OCI-LY1 (cell line): ENCODE data around the gene ZP1.

Experiments used
- H2AFZ ChIP-seq: fragments of 200-600 bp; sonication (generic), shearing (Covaris generic); 2 replicates; pipeline ENCODE4 v1.6.0; 2014; ENCODE audit warnings: antibody characterized with exemption, mild to moderate bottlenecking, low read length
- H3F3A ChIP-seq: fragments of 200-600 bp; sonication (generic), shearing (Covaris generic); 2 replicates; pipeline ENCODE4 v1.6.0; 2014; ENCODE audit warnings: mild to moderate bottlenecking, antibody characterized with exemption, low read length, moderate library complexity; ENCODE audit not compliant: insufficient read depth
- H3K27ac ChIP-seq: fragments of 200-600 bp; sonication (generic); 2 replicates; pipeline ENCODE4 v1.5.1; 2014; ENCODE audit warnings: low read length, mixed run types, mild to moderate bottlenecking, low read depth; ENCODE audit not compliant: poor library complexity, severe bottlenecking
- H3K27me3 ChIP-seq: fragments of 200-600 bp; sonication (generic); 2 replicates; pipeline ENCODE4 v1.6.0; 2014; ENCODE audit warnings: antibody characterized with exemption, mild to moderate bottlenecking, low read length, moderate library complexity; ENCODE audit not compliant: insufficient read depth
- H3K36me3 ChIP-seq: fragments of 200-600 bp; sonication (generic); 2 replicates; pipeline ENCODE4 v1.6.1; 2014; ENCODE audit warnings: mild to moderate bottlenecking, antibody characterized with exemption, low read length, moderate library complexity, mixed read lengths; ENCODE audit not compliant: insufficient read depth
- H3K4me1 ChIP-seq: fragments of 200-600 bp; sonication (generic); 2 replicates; pipeline ENCODE4 v1.5.1; 2014; ENCODE audit warnings: mild to moderate bottlenecking, low read length, moderate library complexity; ENCODE audit not compliant: insufficient read depth, severe bottlenecking
- H3K4me2 ChIP-seq: fragments of 200-600 bp; sonication (generic), shearing (Covaris generic); 2 replicates; pipeline ENCODE4 v1.6.1; 2014; ENCODE audit warnings: low read length
- H3K4me3 ChIP-seq: fragments of 200-600 bp; sonication (generic); 2 replicates; pipeline ENCODE4 v1.5.1; 2014; ENCODE audit warnings: low read length, low read depth, mild to moderate bottlenecking, mixed read lengths; ENCODE audit not compliant: poor library complexity, severe bottlenecking
- H3K79me2 ChIP-seq: fragments of 200-600 bp; shearing (Covaris generic); 2 replicates; pipeline ENCODE4 v1.6.1; 2016; ENCODE audit warnings: mixed run types, low read length, mixed read lengths; ENCODE audit not compliant: insufficient read depth
- H3K9ac ChIP-seq: fragments of 200-600 bp; sonication (generic), shearing (Covaris generic); 2 replicates; pipeline ENCODE4 v1.6.1; 2014; ENCODE audit warnings: mild to moderate bottlenecking, low read length, mixed read lengths
- H3K9me2 ChIP-seq: fragments of 200-600 bp; sonication (generic), shearing (Covaris generic); 2 replicates; pipeline ENCODE4 v1.6.1; 2014; ENCODE audit warnings: low read depth, mild to moderate bottlenecking, low read length, mixed read lengths
- H3K9me3 ChIP-seq: fragments of 200-600 bp; shearing (Covaris generic); 2 replicates; pipeline ENCODE4 v1.6.1; 2014; ENCODE audit warnings: low read length, mixed read lengths
- H4K20me1 ChIP-seq: fragments of 200-600 bp; sonication (generic), shearing (Covaris generic); 2 replicates; pipeline ENCODE4 v1.6.0; 2016; ENCODE audit warnings: mild to moderate bottlenecking, low read length; ENCODE audit not compliant: insufficient read depth
- CTCF ChIP-seq: fragments of 200-600 bp; sonication (generic), shearing (Covaris generic); IDR thresholded peaks from 2 replicates; pipeline ENCODE4 v1.5.1; 2017; ENCODE audit warnings: mild to moderate bottlenecking, antibody characterized with exemption, low read length, moderate library complexity, mixed read lengths
- EZH2 ChIP-seq: fragments of 200-600 bp; sonication (generic), shearing (Covaris generic); IDR thresholded peaks from 2 replicates; pipeline ENCODE4 v1.8.0; 2017; ENCODE audit warnings: borderline replicate concordance, mixed run types, mild to moderate bottlenecking, antibody characterized with exemption, low read length, moderate library complexity, mixed read lengths

ZP1 gene

DNA sequence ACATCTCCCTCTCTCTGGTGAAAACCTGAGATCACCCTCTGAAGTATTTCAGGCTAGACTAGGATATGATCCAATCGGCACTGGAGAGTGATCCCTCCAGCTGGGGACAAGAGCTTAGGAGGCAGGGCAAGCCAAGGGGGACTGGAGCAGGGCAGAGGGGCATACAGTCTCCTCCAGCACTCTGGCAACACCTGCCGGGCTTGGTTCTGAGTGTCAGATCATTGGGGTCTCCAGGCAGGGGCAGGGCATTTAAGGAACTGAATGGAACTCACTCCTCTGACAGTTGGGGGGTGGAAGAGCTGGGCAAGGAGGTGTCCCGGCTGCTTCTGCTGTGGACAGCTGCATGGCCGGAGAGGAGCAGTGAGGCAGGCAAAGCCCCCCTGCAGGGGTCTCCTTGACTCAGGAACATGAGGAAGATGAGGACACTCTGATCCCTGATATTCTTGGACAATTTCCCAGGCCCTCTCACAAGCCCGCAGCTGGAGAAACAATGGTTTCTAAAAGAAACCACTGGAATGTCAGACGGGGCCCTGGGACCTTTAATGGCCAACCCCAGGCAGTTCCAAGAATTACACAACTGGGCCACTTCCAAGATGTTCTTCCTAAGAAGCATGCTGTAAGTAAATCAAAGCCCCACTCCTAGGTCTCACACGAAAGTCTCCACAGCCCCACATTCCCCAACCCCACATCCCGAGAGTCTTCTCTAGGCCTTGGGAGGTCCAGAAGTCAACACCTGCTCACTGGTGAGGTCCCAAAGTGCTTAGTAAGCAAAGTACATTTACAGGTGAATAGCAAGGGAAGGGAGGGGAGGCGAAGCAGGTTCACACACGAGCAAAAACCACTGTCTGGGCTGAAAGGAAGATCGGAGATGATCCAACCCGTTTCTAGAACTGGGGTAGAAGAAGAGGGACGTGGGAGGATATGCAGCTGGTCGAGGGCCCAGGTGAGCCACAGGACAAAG, 26.6 kb upstream of the ZP1 start:
- TF ChIP-seq EZH2 = no peak
- TF ChIP-seq CTCF = no peak
- Histone ChIP-seq H3K4me1 (peaks cover 33% of the 10 kb centered on the region), H3K27me3 (no peaks in the 10 kb centered on the region), H4K20me1 (no peaks in the 10 kb centered on the region), H2AFZ (peak overlapping the region; percentile 53; the same call in 1 of the 2 replicates), H3K9ac (no peak overlapping the region; the same call in 1 of the 2 replicates), H3K79me2 (peaks cover 26% of the 10 kb centered on the region), H3F3A (no peaks in the 10 kb centered on the region), H3K9me2 (no peaks in the 10 kb centered on the region), H3K4me3 (peak overlapping the region; percentile 71), H3K27ac (no peak overlapping the region), H3K9me3 (no peaks in the 10 kb centered on the region), H3K4me2 (peak overlapping the region; percentile 79), H3K36me3 (peaks cover 8% of the 10 kb centered on the region; the same call in 1 of the 2 replicates)

DNA sequence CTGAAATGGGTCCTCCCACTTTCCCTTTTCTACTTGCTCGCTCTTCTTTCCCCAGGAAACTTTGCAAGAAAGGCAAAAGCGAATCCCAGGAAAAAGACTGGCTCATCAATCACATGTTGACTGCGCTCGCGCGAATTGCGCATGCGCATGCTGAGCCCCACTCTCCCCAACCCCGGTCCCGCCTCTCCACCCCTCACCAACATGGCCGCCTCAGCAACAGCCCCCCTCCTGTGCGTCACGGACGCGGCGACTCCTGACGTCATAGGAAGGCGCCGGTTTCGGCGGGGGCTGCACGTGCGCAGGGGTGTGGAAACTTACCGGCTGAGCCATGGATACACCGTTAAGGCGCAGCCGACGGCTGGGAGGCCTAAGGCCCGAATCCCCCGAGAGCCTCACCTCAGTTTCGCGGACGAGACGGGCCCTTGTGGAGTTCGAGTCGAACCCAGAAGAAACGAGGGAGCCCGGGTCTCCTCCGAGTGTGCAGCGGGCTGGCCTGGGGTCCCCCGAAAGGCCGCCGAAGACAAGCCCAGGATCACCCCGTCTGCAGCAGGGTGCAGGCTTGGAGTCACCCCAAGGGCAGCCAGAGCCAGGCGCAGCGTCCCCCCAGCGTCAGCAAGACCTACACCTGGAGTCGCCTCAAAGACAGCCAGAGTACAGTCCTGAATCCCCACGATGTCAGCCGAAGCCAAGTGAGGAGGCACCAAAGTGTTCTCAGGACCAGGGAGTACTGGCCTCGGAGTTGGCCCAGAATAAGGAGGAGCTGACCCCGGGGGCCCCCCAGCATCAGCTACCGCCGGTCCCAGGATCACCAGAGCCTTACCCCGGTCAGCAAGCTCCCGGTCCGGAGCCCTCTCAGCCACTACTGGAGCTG, 25.3 kb upstream of the ZP1 start, which contains the start of gene CCDC86:
TSS of gene CCDC86 (plus strand) at position 317 of the 871 bp plus-strand sequence. CDS start at position 329, 12 bp downstream.
- H3K4me2 ChIP-seq = peak within 1 kb of the TSS; percentile 79
- H3K36me3 ChIP-seq = peaks cover 8% of the 10 kb centered on the region; the same call in 1 of the 2 replicates
- no peaks in the 10 kb centered on the region for H3K9me2 ChIP-seq
- peaks cover 33% of the 10 kb centered on the region for H3K4me1 ChIP-seq
- no peaks in the 10 kb centered on the region for H4K20me1 ChIP-seq
- H3K4me3 ChIP-seq = peak within 1 kb of the TSS; percentile 71
- TF ChIP-seq CTCF (no peak), EZH2 (no peak)
- H3K79me2 ChIP-seq = peaks cover 26% of the 10 kb centered on the region
- no peak within 1 kb of the TSS for H3K27ac ChIP-seq
- H3K27me3 ChIP-seq = no peaks in the 10 kb centered on the region
- H3K9ac ChIP-seq = peak within 1 kb of the TSS; percentile 73
- H2AFZ ChIP-seq = peak within 1 kb of the TSS; percentile 53
- H3F3A ChIP-seq = no peaks in the 10 kb centered on the region
- H3K9me3 ChIP-seq = no peaks in the 10 kb centered on the region
